HG03432 (cell line): ENCODE results near the gene HOMER1.
A peak's percentile ranks its signal among the peaks of the same experiment; 100 is the strongest.
"Not testable (repeated sequence)": the region's sequence is repeated elsewhere in the genome, so short reads cannot be mapped to it uniquely, and the experiment has no call there.

Experiments
- ATAC-seq: cut with Tn5 transposase; IDR thresholded peaks from one replicate; pipeline ENCODE4 v1.9.1; 2021; ENCODE audit warnings: mild to moderate bottlenecking, moderate library complexity; ENCODE audit not compliant: unreplicated experiment

The HOMER1 gene

GRCh38 chr5:79423296-79423695, 90.6 kb downstream of the HOMER1 start:
- ATAC-seq, result no peak

GRCh38 chr5:79420248-79420647, 93.7 kb downstream of the HOMER1 start:
- no peak for ATAC-seq

- no peak for ATAC-seq
Observed at GRCh38 chr5:79418276-79418675, 95.7 kb downstream of the HOMER1 start.

- no peak for ATAC-seq
Observed at GRCh38 chr5:79417495-79417894, 96.4 kb downstream of the HOMER1 start.

- peak; percentile 94 for ATAC-seq
Observed at GRCh38 chr5:79416499-79416898, 97.4 kb downstream of the HOMER1 start.

- no peak for ATAC-seq
Observed at GRCh38 chr5:79413112-79413511, 100.8 kb downstream of the HOMER1 start.

GRCh38 chr5:79408028-79408427, 105.9 kb downstream of the HOMER1 start:
- ATAC-seq, result no peak

- ATAC-seq, result no peak
Observed at GRCh38 chr5:79407591-79407990, 106.3 kb downstream of the HOMER1 start.

- ATAC-seq, result no peak
Observed at GRCh38 chr5:79401216-79401615, 112.7 kb downstream of the HOMER1 start.

GRCh38 chr5:79399046-79399445, 114.9 kb downstream of the HOMER1 start:
- ATAC-seq, result no peak

GRCh38 chr5:79397080-79397479, 116.9 kb downstream of the HOMER1 start:
- no peak for ATAC-seq

GRCh38 chr5:79396265-79396664, 117.7 kb downstream of the HOMER1 start:
- no peak for ATAC-seq

GRCh38 chr5:79395296-79395695, 118.6 kb downstream of the HOMER1 start:
- no peak for ATAC-seq

GRCh38 chr5:79392776-79393175, 121.2 kb downstream of the HOMER1 start:
- no peak for ATAC-seq

GRCh38 chr5:79386679-79387078, 127.3 kb downstream of the HOMER1 start:
- no peak for ATAC-seq

GRCh38 chr5:79385126-79385525, 128.8 kb downstream of the HOMER1 start:
- not testable (repeated sequence) for ATAC-seq

GRCh38 chr5:79378510-79379186, 135.3 kb downstream of the HOMER1 start:
- no peak for ATAC-seq

- no peak for ATAC-seq
Observed at GRCh38 chr5:79357398-79357797, 156.5 kb downstream of the HOMER1 start.

GRCh38 chr5:79349881-79350280, 164.1 kb downstream of the HOMER1 start:
- no peak for ATAC-seq

GRCh38 chr5:79349047-79349446, 164.9 kb downstream of the HOMER1 start:
- no peak for ATAC-seq

GRCh38 chr5:79346420-79346824, 167.5 kb downstream of the HOMER1 start:
- ATAC-seq, result no peak

- ATAC-seq, result no peak
Observed at GRCh38 chr5:79333852-79334557, 179.9 kb downstream of the HOMER1 start.

GRCh38 chr5:79330071-79330470, 183.9 kb downstream of the HOMER1 start:
- no peak for ATAC-seq
